ENCODE results near the gene ROS1. TPM values are rescaled to one million over a fixed set of nuclear protein-coding genes. Genes with fewer than 3 reads are reported as not detected.

Gene ROS1
- total and polyA plus RNA-seq, 10 of the 15 experiments (the other 5 are each of a cell fraction or from before 2014, with no cell fraction given), result under 0.01 to 0.07 (median 0.03) TPM; not detected in 5

DNA sequence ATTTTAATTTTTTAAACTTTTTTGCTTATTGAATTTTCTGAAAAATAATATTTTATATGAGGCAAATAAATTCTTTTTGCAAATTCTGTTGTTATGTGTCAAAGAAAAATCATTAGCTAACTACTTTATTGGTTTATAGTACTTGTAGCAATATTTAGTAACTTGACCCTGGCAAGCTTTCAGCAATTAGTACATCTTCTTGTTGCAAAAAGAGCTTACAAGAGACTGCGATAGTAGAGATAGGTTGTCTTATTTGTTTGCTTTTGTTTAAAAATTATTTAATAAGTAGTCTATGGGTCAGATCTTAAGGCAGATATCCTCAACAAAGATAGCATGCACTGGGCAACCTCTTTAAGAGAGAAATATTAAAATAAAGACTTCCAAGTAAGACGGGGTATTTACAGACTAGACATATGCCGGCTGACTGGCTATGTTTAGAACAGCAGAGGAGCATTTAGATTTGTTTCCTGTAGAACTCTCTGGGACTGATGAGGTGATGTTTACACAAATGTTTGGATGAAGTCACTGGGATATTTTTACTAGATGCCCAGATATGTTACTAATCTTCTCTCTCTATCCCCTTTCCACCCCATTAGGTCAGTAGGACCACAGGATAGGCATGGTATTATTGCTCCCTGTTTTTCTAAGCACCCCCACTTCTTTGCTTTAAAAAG, 135.4 kb downstream of the ROS1 start:
- Histone ChIP-seq H3K9me3 (replicated peaks; ENCODE audit: control insufficient read depth, insufficient read depth, low read length) (no peaks in the 10 kb centered on the region), H3K36me3 (ENCODE audit: control insufficient read depth in 2 of 2, insufficient read depth in 2 of 2, low read length in 1 of 2) (no peaks in the 10 kb centered on the region), H3K9ac (ENCODE audit: control insufficient read depth, insufficient read depth, low read length) (no peak overlapping the region), H3K4me2 (ENCODE audit: control insufficient read depth, insufficient read depth) (no peak overlapping the region), H3K79me2 (ENCODE audit: control insufficient read depth, insufficient read depth, low read length) (no peaks in the 10 kb centered on the region), H3K4me1 (ENCODE audit: control insufficient read depth, insufficient read depth, low read length) (no peaks in the 10 kb centered on the region), H2AFZ (ENCODE audit: control insufficient read depth, low read depth, low read length) (no peak overlapping the region), H4K20me1 (ENCODE audit: control insufficient read depth, insufficient read depth) (no peaks in the 10 kb centered on the region), H3K27ac (ENCODE audit: control insufficient read depth, insufficient read depth) (no peak overlapping the region), H3K4me3 (no peak overlapping the region), H3K27me3 (replicated peaks in 1 of 2; ENCODE audit: control insufficient read depth in 2 of 2, insufficient read depth in 2 of 2, low read length in 1 of 2) (no peaks in the 10 kb centered on the region)
- SMC1A ChIA-PET (ENCODE audit: uncharacterized antibody, unreplicated experiment), result interaction anchor here (0.6 to 1.2 kb wide), 2 partner anchors 13 to 152 kb away, joined by 3 read pairs; no protein-coding TSS in a partner anchor
- BruUV-seq (replicated peaks), result no TSS peak
- DNase-seq (ENCODE audit: low read depth, low spot score) (no peak), FAIRE-seq (no peak), ATAC-seq (no peak)
- 30% methylated on average over 3 of the region's 3 CpGs for WGBS (ENCODE audit: insufficient coverage, insufficient replicate concordance, low lambda C conversion rate, missing lambda C conversion rate)
- POLR2A ChIA-PET, result no interaction called here
- CTCF ChIA-PET, result no interaction called here
- in situ Hi-C loops (cut with MboI), result no loop called here
- RAD21 ChIA-PET (ENCODE audit: unreplicated experiment), result no interaction called here
- TF ChIP-seq, protein P1, sequence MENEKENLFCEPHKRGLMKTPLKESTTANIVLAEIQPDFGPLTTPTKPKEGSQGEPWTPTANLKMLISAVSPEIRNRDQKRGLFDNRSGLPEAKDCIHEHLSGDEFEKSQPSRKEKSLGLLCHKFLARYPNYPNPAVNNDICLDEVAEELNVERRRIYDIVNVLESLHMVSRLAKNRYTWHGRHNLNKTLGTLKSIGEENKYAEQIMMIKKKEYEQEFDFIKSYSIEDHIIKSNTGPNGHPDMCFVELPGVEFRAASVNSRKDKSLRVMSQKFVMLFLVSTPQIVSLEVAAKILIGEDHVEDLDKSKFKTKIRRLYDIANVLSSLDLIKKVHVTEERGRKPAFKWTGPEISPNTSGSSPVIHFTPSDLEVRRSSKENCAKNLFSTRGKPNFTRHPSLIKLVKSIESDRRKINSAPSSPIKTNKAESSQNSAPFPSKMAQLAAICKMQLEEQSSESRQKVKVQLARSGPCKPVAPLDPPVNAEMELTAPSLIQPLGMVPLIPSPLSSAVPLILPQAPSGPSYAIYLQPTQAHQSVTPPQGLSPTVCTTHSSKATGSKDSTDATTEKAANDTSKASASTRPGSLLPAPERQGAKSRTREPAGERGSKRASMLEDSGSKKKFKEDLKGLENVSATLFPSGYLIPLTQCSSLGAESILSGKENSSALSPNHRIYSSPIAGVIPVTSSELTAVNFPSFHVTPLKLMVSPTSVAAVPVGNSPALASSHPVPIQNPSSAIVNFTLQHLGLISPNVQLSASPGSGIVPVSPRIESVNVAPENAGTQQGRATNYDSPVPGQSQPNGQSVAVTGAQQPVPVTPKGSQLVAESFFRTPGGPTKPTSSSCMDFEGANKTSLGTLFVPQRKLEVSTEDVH (IDR thresholded peaks at IDR 0.05; ENCODE audit: low read depth, partially characterized antibody), result no peak
- TF ChIP-seq CHD4 (IDR thresholded peaks at IDR 0.05) (no peak), HDAC2 (IDR thresholded peaks at IDR 0.05) (no peak), SMARCA5 (IDR thresholded peaks at IDR 0.05) (no peak), HDAC6 (IDR thresholded peaks at IDR 0.05; ENCODE audit: unreplicated experiment) (no peak), CHD2 (IDR thresholded peaks at IDR 0.05; ENCODE audit: borderline replicate concordance, low read depth, low read length) (no peak), SMC3 (IDR thresholded peaks at IDR 0.05; ENCODE audit: borderline replicate concordance, low read length) (no peak), USF2 (IDR thresholded peaks at IDR 0.05; ENCODE audit: borderline replicate concordance, low read depth, low read length) (no peak), YY1 (IDR thresholded peaks at IDR 0.05; ENCODE audit: low read depth, low read length) (no peak), CTCF (IDR thresholded peaks at IDR 0.05 in 2 of 3, conservative IDR thresholded peaks at IDR 0.05 in 1 of 3; ENCODE audit: control insufficient read depth in 2 of 3, extremely low read depth in 1 of 3, insufficient read depth in 1 of 3, low read depth in 3 of 3, low read length in 3 of 3) (no peak), KDM1A (IDR thresholded peaks at IDR 0.05; ENCODE audit: borderline replicate concordance) (no peak), NFIC (IDR thresholded peaks at IDR 0.05; ENCODE audit: low read depth, low read length) (no peak), POLR2AphosphoS2 (IDR thresholded peaks at IDR 0.05; ENCODE audit: low read depth, low read length) (no peak), NBN (IDR thresholded peaks at IDR 0.05) (no peak), POU2F2 (IDR thresholded peaks at IDR 0.05; ENCODE audit: borderline replicate concordance, low read depth, low read length) (no peak), EED (IDR thresholded peaks at IDR 0.05; ENCODE audit: low read depth) (no peak), JUND (IDR thresholded peaks at IDR 0.05; ENCODE audit: low read depth, low read length) (no peak)
- intact Hi-C loops (cut with micrococcal nuclease; ENCODE audit: unreplicated experiment), result no loop called here

All from GM12878 (cell line).